Measurements from ENCODE around the gene SPOCD1. TPM values are rescaled to one million over a fixed set of nuclear protein-coding genes. Genes with fewer than 3 reads are reported as not detected.

SPOCD1 gene
- total RNA-seq, 1 experiment from 2014 or later, result 0.54 TPM

- intact Hi-C loops (cut with micrococcal nuclease; ENCODE audit: unreplicated experiment), result no loop called here
- Histone ChIP-seq H3K27me3 (ENCODE audit: control insufficient read depth, insufficient read depth, low read length) (no peaks in the 10 kb centered on the region), H3K9me3 (ENCODE audit: control insufficient read depth, insufficient read depth, low read depth, low read length) (no peaks in the 10 kb centered on the region), H3K36me3 (ENCODE audit: control insufficient read depth, insufficient read depth, low read length) (no peaks in the 10 kb centered on the region), H3K27ac (ENCODE audit: low read length) (no peak overlapping the region), H3K4me1 (ENCODE audit: control insufficient read depth, insufficient read depth, low read length) (no peaks in the 10 kb centered on the region), H3K4me3 (ENCODE audit: low read depth in 2 of 2, low read length in 2 of 2) (no peak overlapping the region)
- ChIA-PET CTCF (no interaction called here), POLR2A (interaction anchor here (0.7 kb wide), 1 partner anchor 17 kb away, joined by 4 read pairs; no protein-coding TSS in a partner anchor)
- in situ Hi-C loops (cut with HindIII; ENCODE audit: low pct_unique_long_range_greater_than_20kb, low sequenced_read_pairs), result no loop called here
- TF ChIP-seq POLR2AphosphoS5 (IDR thresholded peaks at IDR 0.05; ENCODE audit: low read depth, low read length) (no peak), CTCF (IDR thresholded peaks at IDR 0.05) (no peak), SIN3A (IDR thresholded peaks at IDR 0.05; ENCODE audit: borderline replicate concordance, insufficient read depth, low read depth, low read length) (no peak), REST (IDR thresholded peaks at IDR 0.05; ENCODE audit: insufficient read depth in 1 of 2, low read depth in 2 of 2, low read length in 1 of 2) (no peak), TCF7L2 (IDR thresholded peaks at IDR 0.05; ENCODE audit: low read depth, low read length) (no peak)
- BruUV-seq (replicated peaks), result no TSS peak
- ATAC-seq (no peak), DNase-seq (ENCODE audit: low read depth, low spot score) (no peak)
These were observed 4.2 kb downstream of the SPOCD1 start for GRCh38 chr1:31811605-31812004.

- TF ChIP-seq CTCF (IDR thresholded peaks at IDR 0.05) (no peak), POLR2AphosphoS5 (IDR thresholded peaks at IDR 0.05; ENCODE audit: low read depth, low read length) (no peak), TCF7L2 (IDR thresholded peaks at IDR 0.05; ENCODE audit: low read depth, low read length) (no peak), SIN3A (IDR thresholded peaks at IDR 0.05; ENCODE audit: borderline replicate concordance, insufficient read depth, low read depth, low read length) (no peak), REST (IDR thresholded peaks at IDR 0.05; ENCODE audit: insufficient read depth in 1 of 2, low read depth in 2 of 2, low read length in 1 of 2) (no peak)
- ATAC-seq (no peak), DNase-seq (ENCODE audit: low read depth, low spot score) (no peak)
- H3K4me1 ChIP-seq (ENCODE audit: control insufficient read depth, insufficient read depth, low read length), result no peaks in the 10 kb centered on the region
- POLR2A ChIA-PET, result no interaction called here
- intact Hi-C loops (cut with micrococcal nuclease; ENCODE audit: unreplicated experiment), result no loop called here
- H3K4me3 ChIP-seq (ENCODE audit: low read depth in 2 of 2, low read length in 2 of 2), result no peak overlapping the region
- no peaks in the 10 kb centered on the region for H3K27me3 ChIP-seq (ENCODE audit: control insufficient read depth, insufficient read depth, low read length)
- no TSS peak for BruUV-seq (replicated peaks)
- H3K9me3 ChIP-seq (ENCODE audit: control insufficient read depth, insufficient read depth, low read depth, low read length), result no peaks in the 10 kb centered on the region
- in situ Hi-C loops (cut with HindIII; ENCODE audit: low pct_unique_long_range_greater_than_20kb, low sequenced_read_pairs), result no loop called here
- CTCF ChIA-PET, result no interaction called here
- H3K36me3 ChIP-seq (ENCODE audit: control insufficient read depth, insufficient read depth, low read length), result no peaks in the 10 kb centered on the region
- H3K27ac ChIP-seq (ENCODE audit: low read length), result no peak overlapping the region
These were observed 6.1 kb downstream of the SPOCD1 start for GRCh38 chr1:31809698-31810097.

Measured in Panc1 (cell line).